ENCODE data around the gene RARRES1.

The RARRES1 gene

GRCh38 chr3:158713094-158713499 lies 19.2 kb downstream of the RARRES1 start:
- DNase-seq (ENCODE audit: low read depth), result peak; percentile 97
- no peak overlapping the region for H3K4me3 ChIP-seq (ENCODE audit: low read depth, low read length)
- TF ChIP-seq CTCF (conservative IDR thresholded peaks at IDR 0.05; ENCODE audit: low read depth, low read length), result no peak

DNA sequence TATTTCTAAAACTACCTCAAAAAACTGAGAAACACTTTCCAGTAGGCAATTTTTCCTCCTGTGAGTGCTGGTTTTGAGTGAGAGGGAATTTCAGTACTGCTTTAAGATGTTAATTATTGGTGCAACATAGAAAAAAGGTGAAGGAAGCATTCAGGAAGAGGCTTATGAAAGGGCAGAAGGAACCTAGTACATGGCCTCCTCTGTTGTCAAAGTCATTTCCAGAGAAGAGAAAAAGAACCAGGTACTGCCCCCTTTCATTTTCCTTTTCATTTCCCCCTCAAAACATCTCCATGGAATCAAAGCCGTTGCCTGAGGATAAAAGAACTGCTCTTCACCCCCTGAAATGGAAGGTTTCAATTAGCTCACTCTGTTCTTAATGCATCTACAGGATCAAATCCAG lies 19.8 kb downstream of the RARRES1 start:
- no peak for DNase-seq (ENCODE audit: low read depth)
- H3K4me3 ChIP-seq (ENCODE audit: low read depth, low read length), result no peak overlapping the region
- no peak for TF ChIP-seq CTCF (conservative IDR thresholded peaks at IDR 0.05; ENCODE audit: low read depth, low read length)

DNA sequence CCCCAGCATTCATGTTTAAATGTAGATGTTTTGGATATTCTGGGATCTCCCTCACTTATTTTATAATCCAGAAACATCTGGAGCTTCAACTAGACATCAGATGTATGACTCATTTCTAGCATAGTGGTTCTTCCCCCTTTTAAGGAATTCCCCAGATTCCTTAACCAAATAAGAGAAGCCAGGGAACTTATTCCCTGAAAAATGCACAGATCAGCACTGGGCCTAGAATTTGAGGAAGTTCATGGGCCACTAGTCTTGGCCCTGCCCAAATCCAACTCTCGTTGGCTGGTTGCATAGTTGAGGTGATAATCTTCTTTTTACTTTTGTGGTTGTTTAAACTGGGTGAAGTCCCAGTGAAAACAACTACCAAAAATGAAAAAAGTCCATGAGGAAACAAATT lies 20.4 kb downstream of the RARRES1 start:
- no peak for TF ChIP-seq CTCF (conservative IDR thresholded peaks at IDR 0.05; ENCODE audit: low read depth, low read length)
- DNase-seq (ENCODE audit: low read depth), result peak; percentile 79
- H3K4me3 ChIP-seq (ENCODE audit: low read depth, low read length), result no peak overlapping the region

- no peak for DNase-seq (ENCODE audit: low read depth)
- TF ChIP-seq CTCF (conservative IDR thresholded peaks at IDR 0.05; ENCODE audit: low read depth, low read length), result no peak
- H3K4me3 ChIP-seq (ENCODE audit: low read depth, low read length), result no peak overlapping the region
Observed at GRCh38 chr3:158710601-158711000, 21.7 kb downstream of the RARRES1 start.

DNA sequence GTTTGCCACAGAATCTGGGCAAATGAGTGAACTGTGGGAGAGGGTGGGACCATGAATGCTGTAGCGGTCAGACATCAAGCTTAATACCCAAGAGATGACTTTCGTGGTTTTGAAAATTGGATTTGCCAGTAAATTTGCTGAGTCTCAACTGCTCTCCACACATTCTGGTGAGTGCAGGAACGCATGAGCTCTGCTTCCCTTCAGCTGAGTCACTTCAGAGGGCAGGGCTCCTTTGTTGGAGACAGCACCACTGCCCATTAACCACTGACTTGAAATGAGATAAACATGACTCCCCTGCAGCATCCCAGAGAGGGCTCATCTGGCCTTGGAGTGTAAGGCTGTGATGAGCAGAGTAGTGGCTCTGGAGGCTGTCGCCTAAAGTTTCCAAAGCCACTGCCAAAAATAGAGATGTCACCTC lies 22.6 kb downstream of the RARRES1 start:
- no peak overlapping the region for H3K4me3 ChIP-seq (ENCODE audit: low read depth, low read length)
- TF ChIP-seq CTCF (conservative IDR thresholded peaks at IDR 0.05; ENCODE audit: low read depth, low read length), result no peak
- DNase-seq (ENCODE audit: low read depth), result peak; percentile 98

- no peak for TF ChIP-seq CTCF (conservative IDR thresholded peaks at IDR 0.05; ENCODE audit: low read depth, low read length)
- peak; percentile 36 for DNase-seq (ENCODE audit: low read depth)
- H3K4me3 ChIP-seq (ENCODE audit: low read depth, low read length), result no peak overlapping the region
Observed at GRCh38 chr3:158703566-158703965, 28.7 kb downstream of the RARRES1 start.

DNA sequence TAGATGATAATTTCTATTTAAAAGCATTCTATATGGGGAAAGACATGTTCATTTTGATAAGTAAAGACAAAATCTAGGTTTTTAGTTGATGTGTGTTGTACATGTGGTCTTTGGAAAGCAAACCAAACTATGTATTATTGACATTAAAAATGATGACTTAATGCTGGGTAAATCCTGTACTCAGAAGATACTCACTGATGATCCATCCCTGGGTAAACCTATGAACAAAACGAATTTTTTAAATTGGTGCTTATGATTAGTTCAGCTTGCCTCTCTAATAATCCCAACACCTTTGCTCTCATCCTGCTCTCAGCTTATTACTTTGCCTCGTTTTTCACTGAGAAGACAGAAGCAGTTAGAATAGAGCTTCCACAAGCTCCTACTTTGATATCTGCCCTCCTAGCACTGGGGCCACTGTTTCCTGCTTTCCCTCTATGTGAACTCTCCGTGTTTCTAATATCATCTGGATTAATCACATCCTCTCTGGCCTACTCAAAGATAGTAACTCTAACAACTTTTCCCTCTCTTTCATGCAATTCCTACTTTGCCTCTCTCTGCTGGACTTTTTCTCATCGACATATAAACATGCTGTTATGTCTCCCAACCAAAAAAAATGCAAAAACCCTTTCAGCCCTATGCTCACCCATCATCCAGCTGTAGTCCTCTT lies 29.3 kb downstream of the RARRES1 start:
- H3K4me3 ChIP-seq (ENCODE audit: low read depth, low read length), result no peak overlapping the region
- no peak for TF ChIP-seq CTCF (conservative IDR thresholded peaks at IDR 0.05; ENCODE audit: low read depth, low read length)
- peak; percentile 79 for DNase-seq (ENCODE audit: low read depth)
